Fibroblast of skin of scalp (primary cell): ENCODE measurements around the gene UBE2G2.

ENCODE experiments used
- DNase-seq: peaks from one replicate; pipeline ENCODE4 v3.0.0-alpha.2; 2013

Gene UBE2G2

DNA sequence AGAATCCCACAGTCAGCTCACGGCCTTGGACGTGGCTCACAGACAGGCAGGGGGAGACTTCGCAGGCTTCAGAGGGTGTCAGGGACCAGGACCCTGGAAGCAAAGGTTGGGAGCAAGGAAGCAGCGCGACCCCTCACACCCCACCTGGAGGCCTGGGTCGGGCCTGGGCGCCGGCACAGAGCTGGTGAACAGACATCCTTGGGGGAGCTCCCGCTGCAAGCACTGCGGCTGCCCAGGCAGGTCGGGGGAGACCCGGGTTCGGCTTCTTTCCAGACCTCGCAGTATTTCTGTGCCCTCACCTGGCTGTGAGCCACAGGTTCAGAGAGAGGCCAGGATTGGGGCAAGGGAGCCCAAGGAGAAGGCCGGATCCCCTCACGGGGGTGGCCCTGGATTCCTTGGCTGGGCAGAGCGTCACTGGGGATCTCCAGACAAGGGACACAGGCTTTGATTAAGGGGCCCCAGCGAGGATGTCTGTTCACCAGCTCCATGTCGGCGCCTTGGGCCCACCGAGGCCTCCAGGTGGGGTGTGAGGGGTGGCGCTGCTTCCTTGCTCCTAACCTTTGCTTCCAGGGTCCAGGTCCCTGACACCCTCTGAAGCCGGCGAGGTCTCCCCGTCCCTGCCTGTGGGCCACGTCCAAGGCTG, 52.4 kb downstream of the UBE2G2 start:
- no peak for DNase-seq

DNA sequence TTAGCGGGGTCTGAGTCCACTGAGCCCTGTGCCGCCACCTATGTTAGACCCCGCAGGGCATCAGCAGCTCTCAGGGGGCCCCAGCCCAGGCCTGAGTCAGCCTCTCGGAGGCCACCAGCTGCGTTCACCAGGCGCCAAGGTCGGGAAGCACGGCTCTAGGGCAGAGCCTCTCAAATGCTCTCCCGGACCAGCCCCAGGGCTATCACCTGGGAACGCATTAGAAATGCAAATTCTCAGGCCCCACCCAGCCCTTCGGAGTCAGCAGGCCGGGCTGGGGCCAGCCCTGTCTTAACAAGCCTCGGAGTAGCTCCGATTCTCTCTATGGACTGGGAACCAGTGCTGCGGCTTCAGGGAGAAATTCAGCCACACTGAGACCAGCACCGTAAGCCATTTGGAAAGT, 53.0 kb downstream of the UBE2G2 start:
- DNase-seq: no peak

DNA sequence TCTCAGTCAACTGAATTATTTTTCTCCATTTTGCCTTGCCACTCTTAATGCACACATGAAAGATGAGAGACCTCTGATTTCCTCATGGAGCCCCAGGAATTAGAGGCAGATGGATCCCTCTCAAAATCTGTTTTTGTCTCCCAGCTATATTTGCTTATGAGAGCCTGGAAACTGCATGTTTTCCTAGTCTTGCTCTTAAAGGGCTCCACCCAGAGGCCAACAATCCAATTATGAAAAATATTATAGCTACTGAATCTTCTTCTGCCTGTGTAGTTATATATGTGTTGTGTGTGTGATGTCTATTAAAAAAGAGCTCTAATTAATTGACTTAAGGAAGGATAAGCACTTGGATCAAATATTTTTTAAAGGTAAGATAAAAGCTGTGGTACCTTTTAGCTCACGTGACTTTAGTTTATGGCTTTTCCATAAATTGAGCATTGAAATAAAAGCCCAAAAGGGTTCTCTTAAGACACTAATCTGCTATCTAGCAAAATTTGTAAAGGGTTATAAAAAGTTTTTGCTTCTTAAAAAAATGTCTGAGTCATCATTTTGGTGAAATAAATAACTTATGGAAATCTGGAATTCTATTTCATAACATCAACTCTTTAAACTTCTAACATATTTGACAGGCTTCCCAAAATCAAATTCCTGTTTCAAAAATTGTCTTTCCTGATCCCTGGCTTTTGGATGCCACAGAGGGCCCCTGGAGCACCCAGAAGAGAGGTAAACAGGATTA, 59.0 kb downstream of the UBE2G2 start:
- no peak for DNase-seq

DNA sequence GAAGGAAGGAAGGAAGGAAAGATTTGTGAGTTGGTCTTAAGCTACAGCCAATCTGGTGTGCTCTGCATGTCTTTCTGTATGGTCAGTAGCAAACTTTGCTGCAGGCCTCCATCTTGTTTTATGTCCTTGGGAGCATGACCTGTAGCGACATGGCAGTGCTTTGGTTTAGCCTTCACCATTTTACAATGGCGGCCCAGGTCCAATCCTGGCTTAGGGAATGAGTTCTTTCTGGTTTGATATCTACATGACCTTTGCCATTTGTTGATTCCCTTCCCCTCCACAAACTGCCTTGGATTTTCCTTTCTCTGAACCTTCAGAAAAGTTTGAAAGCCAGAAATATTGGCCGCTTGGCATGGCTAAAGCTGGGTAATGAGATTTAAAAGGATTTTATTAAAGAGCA, 59.7 kb downstream of the UBE2G2 start:
- no peak for DNase-seq

DNA sequence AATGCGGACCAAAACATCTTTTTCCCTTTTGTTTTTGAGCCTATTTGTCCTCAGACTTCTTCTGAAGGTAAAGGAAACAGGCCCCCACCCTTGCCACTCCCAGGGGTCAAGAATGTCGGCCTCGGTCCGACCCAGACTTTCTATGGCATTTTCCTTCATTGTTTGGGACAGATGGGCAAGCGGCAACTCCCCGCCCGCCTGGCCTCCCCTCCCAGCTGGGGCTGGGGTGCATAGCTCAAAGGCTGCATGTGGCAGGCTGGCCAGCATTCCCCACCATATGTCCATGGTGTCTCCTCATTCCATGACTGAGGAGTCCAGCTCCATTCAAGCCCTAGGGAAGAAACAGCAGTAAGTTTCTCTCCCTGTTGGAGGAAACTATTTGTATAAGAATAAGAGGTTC, 60.9 kb downstream of the UBE2G2 start:
- DNase-seq: no peak

DNA sequence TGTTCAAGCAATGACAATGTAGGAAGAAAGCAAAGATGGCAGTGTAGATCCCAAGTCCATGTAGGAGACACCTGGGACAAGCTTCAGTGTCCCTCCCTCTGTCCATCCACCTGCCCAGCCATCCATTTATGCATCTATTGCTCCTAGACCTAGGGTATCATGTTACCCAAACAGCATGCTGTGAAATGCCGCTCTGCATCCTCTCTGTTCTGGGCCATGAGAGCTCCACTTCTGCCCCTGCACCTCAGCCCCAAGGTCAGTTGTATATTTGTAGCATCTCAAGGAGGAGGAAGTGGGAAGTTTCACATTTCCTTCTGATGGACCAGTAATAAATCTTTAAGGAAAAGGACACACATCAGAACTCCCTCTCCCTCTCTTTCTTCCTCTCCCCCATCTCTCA, 62.3 kb downstream of the UBE2G2 start:
- DNase-seq: no peak

DNA sequence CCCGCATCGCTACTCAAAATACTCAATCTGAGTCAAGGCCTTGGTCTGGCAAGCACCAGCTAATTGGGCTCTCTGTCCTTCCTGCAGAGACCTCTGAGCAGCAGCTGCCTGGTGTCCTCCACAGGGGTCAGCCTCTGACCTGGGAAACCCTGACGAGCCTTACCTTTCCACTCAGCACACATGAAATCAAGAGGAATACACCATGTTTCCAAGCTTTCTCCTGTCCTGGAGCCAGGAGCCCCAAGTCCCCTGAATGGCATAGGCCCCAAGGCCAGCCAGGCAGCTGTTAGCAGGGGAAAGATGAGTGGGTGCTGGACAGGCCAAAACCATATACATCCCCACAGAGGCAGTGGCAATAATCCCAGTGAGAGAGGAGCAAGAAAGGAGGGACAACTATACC, 63.0 kb downstream of the UBE2G2 start:
- DNase-seq: no peak

DNA sequence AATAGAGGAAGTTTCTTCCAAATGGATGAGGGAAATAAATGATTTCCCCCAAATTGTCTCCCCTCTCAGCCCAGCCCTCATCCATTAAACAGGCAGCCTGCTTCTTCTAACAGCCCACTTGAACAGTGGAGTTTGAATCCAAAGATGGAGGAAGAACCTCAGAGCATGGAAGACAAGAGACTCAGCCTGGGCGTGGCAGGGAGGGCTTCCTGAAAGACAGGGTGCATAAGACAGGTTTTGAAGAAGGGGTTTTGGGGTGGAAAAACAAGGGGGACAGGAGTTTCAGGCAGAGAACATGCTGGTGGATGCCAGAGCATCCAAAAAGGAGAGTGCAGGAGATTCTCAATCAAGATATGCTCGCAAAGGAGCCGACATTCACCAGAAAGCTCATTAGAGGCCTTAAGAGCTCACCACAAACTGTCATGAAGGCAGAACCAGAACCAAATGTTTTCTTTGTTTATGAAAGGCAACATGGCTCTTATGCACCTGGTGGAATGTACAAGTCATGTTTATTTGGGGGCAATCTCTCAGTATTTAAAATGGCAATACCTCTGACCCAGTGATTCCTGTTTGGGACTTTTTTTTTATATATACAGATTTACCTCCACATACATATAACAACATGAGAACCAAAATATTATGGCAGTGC, 63.8 kb downstream of the UBE2G2 start:
- no peak for DNase-seq

DNA sequence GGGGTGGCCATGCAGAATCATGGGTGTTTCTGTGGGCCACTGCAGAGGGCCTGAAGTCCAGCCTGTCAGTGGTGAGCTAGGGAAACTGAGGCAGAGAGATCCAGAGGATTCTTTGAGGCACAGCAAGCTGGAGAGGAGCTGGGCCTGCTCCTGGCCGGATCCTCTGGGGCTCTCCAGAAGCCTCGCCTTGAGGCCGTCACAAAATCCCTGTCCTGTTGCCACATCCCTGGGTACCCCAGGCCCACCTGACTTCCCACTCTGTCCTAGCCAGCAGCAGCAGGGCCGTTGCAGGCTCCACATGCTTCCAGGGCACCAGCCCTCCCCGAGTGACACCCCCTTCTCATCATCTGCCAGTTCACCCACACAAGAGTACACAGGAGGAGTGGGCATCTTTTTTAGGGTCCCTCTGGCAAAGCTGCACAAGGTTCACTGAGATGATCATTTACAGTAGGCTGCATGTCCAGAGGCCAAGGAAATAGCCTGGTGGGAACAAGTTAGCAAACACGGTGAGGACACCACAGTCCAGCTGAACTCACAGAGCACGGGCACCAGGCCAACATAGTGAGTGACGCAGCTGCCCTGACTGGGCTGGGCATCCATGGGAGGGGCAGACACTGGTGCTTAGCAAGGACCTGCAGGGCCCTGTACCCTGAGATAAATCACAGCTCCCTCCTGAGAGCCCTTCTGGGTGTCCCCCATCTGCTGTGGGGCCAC, 65.2 kb downstream of the UBE2G2 start:
- no peak for DNase-seq

DNA sequence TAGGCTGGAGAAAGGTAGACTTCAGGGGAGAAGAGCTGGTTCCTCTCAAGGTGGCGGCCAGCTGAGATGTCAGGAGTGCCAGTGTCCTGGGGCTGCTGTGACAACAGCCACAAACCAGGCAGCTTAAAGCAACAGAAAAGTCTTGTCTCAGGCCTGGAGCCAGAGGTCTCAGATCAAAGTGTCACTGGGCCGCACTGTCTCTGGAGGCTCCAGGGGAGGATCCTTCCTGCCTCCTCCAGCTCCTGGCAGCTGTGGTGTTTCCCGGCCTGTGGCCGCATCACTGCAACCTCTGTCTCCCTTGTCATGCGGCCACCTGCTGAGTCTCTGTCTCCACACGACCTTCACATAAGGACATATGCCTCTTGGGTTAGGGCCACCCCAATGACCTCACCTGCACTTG, 65.8 kb downstream of the UBE2G2 start:
- no peak for DNase-seq

DNA sequence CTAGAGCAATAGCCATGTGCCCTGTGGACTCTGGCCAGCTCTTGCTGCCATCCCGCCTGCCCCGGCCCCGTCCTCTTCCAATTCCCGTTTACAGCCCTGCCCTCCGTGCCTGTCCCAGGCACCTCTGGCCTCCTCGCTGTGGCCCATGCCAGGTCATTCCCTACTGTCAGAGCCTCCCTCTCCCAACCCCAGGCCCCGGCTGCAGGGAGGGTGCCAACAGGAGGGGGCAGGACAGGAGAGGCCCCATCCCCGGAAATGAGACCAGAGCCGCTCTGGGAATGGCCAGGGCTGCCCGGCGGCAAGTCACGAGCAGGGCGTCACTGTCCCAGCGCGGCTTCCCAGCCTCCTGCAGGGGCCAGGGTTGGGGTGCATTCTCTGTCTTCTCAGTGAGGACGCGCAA, 66.8 kb downstream of the UBE2G2 start:
- no peak for DNase-seq

DNA sequence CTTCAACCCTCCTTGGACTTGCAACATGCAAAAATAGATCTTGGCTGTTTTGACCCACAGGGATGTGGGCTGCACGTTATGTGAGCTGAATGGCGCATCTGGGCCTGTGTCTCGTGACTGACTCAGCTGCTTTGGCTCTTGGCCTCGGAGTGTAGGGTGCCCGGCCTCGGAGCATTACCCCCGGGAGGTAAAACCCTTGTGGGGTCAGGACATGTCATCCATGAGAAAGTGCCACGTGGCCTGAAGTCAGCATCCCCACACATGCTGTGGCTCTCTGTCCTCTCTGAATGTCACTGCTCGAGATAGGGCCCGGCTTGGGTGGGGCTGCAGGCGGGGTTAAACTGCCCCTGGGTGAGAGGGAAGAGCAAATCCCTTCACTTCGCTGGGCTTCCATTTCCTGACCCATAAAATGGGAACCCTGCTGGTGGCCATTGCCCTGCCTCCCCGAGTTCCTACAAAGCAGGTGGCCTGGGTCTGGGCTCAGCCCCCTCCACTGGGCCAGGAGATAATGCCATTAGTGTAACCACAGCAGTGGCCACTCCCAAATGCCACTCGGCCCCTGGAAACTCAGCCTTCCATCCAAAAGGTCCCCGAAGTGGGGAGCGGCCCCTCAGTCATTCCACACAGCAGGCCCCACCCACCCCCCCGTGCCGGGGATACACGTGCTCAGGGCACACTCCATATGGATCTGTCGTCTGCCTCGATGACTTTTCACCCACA, 67.4 kb downstream of the UBE2G2 start:
- DNase-seq: no peak

DNA sequence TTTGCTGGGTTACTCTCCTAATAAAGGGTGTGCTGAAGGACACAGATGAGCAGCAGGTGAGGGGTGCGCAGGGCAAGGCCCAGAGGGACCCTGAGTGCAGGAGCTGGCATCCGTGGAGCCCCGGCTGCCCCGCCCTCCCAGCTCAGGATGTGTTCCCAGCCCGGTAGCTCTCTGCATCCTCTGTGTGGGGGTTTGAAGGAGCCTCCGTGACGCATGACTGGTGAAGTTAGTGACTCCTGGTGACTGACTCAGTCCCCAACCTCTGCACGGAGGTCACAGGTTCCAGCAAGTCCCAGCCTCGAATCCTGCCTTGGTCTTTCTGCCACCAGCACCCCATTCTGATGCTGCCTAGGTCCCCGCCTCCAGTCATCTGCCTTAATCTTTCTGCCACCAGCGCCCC, 68.7 kb downstream of the UBE2G2 start:
- DNase-seq: no peak

DNA sequence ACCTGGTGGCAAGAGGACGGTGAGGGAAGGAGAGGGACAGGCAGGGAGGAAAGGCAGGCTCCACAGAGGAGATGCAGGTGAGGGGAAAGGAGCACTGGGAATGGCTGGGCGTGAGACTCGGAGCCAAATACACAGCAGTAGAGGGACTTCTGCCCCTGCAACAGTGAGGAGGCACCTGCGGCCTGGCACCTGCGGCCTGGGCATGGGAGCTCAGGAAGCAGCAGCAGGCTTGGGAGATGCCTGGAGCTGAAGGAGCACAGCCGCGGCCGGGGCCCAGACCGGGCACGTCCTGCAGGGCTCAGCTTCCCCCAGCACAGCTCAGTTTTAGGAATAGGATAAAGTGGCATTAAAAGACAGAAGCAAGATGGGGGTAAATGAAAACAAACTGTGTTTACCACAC, 69.4 kb downstream of the UBE2G2 start:
- no peak for DNase-seq

DNA sequence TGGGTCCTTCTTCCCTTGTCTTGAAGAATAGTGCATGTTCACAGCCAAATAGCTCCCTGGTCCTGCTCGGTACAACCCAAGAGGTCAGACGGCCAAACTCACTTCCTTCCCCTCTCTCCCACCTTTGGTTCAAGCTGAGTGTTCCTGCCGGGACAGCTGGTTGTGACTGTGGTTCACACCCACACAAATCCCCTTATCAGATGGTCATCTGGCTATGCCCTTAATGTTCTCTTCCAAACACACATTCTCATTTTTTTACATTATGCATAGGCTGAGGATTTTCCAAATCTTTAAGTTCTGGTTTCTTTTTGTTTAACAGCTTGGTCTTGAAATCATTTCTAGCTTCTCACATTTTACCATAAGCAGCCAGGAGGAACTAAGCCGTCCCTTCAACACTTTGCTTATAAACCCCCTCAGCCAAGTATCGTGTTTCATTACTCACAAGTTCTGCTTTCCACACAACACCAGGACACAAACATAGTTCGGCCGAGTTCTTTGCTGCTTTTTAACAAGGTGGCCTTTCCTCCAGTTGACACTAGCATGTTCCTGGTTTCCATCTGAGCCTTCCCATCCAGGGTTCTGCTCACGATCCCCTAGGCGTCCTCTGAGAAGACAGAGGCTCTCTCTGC, 70.6 kb downstream of the UBE2G2 start:
- DNase-seq: no peak

DNA sequence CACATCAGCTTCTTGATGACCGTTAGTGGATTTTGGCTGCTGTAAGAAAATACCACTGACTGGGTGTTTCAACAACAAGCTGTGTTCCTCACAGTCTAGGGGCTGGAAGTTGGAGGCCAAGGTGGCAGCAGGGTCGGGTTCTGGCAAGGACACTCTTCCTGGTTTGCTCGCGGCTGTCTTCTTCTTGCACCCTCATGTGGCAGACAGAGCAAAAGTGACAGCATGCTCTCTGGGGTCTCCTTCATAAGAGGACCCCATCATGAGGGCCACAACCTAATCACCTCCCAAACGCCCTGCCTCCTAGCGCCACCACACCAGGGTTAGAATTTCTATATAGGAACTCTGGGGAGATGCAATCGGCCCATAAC, 71.6 kb downstream of the UBE2G2 start:
- DNase-seq: no peak

DNA sequence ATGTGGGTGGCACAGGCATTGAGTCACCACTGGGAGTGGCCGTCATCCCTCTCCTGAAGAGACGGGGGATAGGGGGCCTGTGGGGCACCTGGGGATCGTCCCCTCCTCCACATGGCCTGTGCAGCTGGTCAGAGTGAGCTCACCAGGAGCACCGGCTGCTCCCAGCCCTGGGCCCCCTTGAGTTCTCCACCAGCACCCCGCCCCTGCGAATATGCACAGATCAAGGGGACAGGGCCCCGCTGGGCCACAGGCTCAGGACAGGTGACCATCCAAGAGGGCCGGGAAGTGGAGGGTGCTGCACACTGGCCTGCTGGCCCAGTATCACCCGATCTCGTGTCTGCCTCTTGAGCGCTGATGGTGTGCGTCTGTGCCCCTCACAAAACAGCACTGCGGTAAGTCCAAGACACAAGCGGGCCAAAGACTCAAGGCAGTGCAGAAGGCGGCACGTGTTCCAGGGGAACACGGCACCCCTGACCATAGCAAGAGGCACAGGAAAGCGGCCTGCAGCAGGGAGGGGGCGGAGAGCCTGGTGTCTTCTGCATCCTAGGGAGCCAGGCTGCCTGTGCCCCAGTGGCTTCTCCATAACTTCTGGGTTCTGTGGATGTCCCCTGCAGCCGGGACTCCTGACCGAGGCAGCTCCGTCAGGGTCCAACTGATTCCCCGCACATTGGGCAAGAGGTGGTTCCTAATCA, 72.1 kb downstream of the UBE2G2 start:
- DNase-seq: no peak

DNA sequence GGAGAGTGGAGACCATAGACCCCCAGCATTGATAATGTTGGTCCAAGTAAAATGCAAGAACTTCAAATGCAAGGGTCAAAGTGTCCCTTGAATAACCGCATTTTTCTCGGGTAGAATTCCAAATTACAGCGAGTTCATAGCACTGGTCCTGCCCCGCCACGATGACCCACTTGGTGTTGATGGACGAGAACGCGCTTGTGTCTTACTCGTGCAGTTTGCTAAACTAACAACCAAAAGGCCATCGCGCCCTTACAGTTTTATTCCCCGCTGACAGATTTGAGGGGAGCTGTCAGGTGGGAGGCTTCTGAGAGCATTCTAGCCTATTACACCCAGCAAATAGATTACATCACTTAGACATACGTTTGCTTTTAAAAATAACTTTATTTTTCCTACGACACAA, 72.9 kb downstream of the UBE2G2 start:
- DNase-seq: no peak

DNA sequence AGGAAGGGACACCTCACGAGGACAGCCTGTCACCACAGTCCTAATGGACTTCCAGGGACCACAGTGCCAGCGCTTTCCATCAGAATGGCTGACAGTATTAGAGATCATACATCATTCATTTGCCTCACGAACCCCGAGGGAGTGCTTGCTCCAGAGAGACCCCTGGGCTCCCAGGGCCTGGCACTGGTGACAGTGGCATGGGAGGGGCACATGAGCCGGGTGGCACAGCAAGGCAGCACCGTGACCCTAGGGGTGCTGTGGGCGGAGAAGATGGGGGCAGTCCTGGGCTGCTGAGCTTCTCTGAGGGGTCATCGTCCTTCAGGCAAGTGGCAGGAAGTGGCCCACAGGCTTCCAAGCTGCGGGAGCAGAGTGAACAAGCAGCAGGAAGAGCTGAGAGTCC, 73.9 kb downstream of the UBE2G2 start:
- DNase-seq: no peak

DNA sequence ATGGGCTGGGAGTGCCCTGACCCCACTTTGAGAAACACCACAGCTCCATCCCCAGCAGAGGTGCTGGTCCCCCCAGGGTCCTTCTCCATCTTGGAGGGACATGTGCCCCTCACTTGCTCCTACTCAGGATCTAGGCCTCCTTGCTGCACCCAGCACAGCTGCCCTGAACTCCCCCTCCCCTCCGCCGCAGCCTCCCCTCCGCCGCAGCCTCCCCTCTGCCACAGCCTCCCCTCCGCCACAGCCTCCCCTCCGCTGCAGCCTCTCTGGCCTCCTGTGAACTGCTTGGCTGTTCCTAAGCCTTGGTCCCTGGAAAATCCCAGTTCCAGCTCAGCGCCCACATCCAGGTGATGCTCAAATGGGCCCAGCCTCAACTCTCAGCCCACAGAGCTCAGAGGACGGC, 74.3 kb downstream of the UBE2G2 start:
- no peak for DNase-seq

DNA sequence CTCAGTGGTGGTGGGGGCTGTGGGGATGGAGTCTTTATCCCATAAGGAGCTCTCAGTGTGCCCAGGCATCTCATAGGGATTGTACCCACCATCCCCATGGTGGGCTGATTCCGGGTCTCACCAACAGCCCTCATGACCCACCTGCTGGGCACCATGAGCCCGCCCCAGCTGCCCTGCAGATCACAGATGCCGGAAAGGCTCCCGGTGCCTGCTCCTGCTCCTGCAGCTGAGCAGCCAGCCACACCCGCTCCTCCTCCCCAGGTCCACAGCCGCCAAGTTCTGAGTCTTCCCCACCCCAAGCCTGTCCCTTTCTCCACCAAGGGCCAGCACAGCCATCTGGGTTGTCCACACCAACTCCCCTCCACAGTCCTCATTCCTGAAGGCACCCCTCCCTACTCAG, 74.8 kb downstream of the UBE2G2 start:
- DNase-seq: no peak

DNA sequence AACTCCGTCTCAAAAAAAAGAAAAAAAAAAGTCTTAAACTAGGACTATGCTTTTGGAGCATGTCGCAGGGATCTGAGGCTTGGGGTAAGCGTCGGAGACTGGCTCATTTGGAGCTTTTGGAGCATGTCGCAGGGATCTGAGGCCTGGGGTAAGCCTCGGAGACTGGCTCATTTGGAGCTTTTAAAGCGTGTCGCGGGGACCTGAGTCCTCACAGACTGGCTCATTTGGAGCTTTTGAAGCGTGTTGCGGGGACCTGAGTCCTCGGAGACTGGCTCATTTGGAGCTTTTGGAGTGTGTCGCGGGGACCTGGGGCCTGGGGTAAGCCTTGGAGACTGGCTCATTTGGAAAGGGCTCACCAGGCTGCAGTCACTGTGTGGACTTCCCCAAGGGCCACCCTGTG, 76.7 kb downstream of the UBE2G2 start:
- no peak for DNase-seq
